NB4 (cell line): ENCODE measurements around the gene SDR42E1.

ENCODE experiments used
- MYC ChIP-seq: IDR thresholded peaks from 2 replicates; pipeline ENCODE4 v1.6.1; 2011; ENCODE audit warnings: low read depth, low read length
- POLR2A ChIP-seq: IDR thresholded peaks from 2 replicates; pipeline ENCODE4 v1.6.1; 2011; ENCODE audit warnings: mild to moderate bottlenecking; ENCODE audit not compliant: insufficient read length; ENCODE audit errors: extremely low read depth
- TF ChIP-seq, protein P1 (sequence below): IDR thresholded peaks from one replicate; pipeline ENCODE4 v1.5.1; 2012; ENCODE audit warnings: low read depth, low read length
- TF ChIP-seq, protein P2 (sequence below): IDR thresholded peaks from 2 replicates; pipeline ENCODE4 v1.6.1; 2011; ENCODE audit warnings: low read depth, low read length

DNA sequence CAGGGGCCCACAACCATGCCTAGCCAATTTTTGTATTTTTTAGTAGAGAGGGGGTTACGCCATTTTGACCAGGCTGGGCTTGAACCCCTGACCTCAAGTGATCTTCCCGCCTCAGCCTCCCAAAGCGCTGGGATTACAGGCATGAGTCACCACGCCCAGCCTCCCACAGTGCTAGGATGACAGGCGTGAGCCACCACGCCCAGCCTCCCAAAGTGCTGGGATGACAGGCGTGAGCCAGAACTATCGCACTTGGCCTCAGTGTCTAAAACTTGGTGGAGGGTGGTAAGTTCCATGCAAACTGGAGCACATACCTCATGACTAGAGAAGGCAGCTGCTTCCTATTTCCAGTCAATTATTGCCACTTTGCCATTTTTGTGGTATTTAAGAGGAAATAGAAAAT is 30.9 kb upstream of the SDR42E1 start:
- TF ChIP-seq, protein P1, sequence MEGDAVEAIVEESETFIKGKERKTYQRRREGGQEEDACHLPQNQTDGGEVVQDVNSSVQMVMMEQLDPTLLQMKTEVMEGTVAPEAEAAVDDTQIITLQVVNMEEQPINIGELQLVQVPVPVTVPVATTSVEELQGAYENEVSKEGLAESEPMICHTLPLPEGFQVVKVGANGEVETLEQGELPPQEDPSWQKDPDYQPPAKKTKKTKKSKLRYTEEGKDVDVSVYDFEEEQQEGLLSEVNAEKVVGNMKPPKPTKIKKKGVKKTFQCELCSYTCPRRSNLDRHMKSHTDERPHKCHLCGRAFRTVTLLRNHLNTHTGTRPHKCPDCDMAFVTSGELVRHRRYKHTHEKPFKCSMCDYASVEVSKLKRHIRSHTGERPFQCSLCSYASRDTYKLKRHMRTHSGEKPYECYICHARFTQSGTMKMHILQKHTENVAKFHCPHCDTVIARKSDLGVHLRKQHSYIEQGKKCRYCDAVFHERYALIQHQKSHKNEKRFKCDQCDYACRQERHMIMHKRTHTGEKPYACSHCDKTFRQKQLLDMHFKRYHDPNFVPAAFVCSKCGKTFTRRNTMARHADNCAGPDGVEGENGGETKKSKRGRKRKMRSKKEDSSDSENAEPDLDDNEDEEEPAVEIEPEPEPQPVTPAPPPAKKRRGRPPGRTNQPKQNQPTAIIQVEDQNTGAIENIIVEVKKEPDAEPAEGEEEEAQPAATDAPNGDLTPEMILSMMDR: no peak
- TF ChIP-seq, protein P2, sequence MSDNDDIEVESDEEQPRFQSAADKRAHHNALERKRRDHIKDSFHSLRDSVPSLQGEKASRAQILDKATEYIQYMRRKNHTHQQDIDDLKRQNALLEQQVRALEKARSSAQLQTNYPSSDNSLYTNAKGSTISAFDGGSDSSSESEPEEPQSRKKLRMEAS: no peak
- TF ChIP-seq POLR2A (no peak), MYC (no peak)
